Kidney epithelial cell (primary cell): ENCODE measurements around the gene GPR132. TPM values are rescaled to one million over a fixed set of nuclear protein-coding genes. Genes with fewer than 3 reads are reported as not detected.

Experiments used
- DNase-seq: peaks from one replicate; pipeline ENCODE4 v3.0.0-alpha.2; 2010; ENCODE audit warnings: low read depth
- H3K27me3 ChIP-seq: 2 replicates; pipeline ENCODE4 v1.6.0; 2011; ENCODE audit warnings: low read length; ENCODE audit not compliant: control insufficient read depth, insufficient read depth
- H3K36me3 ChIP-seq: 2 replicates; pipeline ENCODE4 v1.5.1; 2011; ENCODE audit warnings: low read length; ENCODE audit not compliant: control insufficient read depth, insufficient read depth
- H3K4me3 ChIP-seq: 2 replicates; pipeline ENCODE4 v1.5.1; 2011; ENCODE audit warnings: low read depth, mild to moderate bottlenecking, control low read depth, low read length
- total RNA-seq: library from RNA; depleted of rRNA; stranded (reverse); fragments of >200 nt; gene quantifications from 2 replicates; pipeline ENCODE4 v1.2.3, GENCODE V29; 2015
- TF ChIP-seq, protein P1 (sequence below): IDR thresholded peaks from 2 replicates; pipeline ENCODE4 v1.5.1; 2011; ENCODE audit warnings: mild to moderate bottlenecking, moderate library complexity, low read length, control low read depth, inconsistent platforms; ENCODE audit not compliant: insufficient read depth, poor library complexity, severe bottlenecking

Gene GPR132
- total RNA-seq, 1 donor from 2014 or later = 1.7 TPM

DNA sequence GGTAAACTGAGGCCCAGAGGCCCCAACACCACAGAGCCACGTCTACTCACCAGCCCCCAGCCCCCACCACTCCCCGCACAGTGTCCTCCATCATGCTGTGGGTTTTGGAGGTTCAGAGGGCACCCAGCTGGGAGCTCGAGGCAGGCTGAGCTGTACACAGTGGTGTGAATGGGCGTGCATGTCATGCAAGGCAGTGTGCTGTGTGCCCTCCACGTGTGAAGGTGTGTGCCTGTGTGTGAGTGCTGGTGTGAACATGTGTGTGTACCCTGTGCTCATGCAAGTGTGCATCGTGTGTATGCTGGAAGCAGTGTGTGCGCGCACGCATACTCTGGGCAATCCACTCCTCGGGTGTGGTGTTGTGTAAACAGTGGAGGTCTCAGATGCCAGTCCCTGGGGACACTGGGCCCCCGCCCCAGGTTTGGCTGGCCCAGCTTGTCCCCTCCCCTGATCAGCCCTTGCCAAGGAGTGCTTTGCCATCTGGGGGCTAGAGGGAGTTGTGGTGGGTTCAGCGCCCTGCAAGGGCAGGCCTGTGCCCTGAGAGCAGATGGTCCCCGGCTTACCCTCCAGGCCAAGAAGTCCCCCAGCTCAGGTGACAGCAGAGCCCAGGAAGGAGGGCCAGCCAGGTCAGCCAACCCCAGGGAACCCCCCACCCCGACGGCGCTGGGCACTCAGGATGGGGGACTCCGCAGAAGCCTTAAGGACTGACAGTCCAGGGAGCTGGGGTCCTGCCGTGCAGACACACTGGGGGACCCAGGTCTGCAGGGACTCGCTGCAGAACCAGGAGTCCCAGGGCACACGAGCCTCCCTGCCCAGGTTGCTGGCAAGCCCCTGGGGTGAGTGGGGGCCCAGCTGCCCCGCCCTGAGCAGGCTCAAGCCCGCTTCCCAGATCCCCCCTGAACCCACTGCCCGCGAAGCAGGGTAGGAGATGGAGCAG, 23.8 kb upstream of the GPR132 start:
- DNase-seq = no peak

DNA sequence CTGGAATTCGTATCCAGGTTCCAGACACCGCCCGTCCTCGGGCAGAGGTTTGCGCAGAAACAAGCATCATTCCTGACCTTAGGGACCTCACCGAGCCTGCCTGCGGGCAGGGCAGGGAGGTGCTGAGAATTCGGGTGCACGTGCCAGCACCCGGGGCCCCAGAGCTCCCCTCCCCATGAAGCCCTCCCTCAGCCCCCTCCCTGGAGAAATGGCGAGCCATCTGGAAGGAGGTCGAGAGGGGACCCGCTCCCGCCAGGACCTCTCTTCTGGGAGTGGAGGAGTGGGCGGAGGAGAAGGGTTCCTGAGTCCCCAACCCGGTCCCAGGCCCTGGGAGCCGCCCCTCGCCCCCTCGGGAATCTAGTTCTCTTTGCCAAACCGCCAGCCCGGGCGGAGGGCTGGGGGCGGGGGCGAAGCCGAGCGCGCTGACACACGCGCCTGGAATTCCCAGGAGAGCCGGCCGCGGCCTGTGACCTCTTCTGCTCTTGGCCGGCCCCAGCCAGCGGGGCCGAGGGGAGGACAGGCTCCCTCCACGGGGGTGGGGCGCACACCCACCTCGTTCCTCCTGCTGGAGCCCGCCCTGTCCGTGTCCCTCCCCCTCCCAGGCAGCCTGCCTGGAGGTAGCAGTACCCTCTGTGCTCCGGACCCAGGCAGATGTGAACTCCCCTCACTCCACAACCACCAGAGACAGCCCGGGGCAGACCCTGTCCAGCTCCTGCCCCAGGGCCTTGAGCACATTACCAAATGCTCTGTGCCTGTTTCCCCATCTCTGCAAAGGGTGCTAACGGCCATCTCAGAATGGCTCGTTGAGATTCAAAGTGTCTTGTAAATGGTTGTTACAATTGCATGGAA, 23.0 kb upstream of the GPR132 start:
- H3K27me3 ChIP-seq = no peaks in the 10 kb centered on the region
- TF ChIP-seq, protein P1, sequence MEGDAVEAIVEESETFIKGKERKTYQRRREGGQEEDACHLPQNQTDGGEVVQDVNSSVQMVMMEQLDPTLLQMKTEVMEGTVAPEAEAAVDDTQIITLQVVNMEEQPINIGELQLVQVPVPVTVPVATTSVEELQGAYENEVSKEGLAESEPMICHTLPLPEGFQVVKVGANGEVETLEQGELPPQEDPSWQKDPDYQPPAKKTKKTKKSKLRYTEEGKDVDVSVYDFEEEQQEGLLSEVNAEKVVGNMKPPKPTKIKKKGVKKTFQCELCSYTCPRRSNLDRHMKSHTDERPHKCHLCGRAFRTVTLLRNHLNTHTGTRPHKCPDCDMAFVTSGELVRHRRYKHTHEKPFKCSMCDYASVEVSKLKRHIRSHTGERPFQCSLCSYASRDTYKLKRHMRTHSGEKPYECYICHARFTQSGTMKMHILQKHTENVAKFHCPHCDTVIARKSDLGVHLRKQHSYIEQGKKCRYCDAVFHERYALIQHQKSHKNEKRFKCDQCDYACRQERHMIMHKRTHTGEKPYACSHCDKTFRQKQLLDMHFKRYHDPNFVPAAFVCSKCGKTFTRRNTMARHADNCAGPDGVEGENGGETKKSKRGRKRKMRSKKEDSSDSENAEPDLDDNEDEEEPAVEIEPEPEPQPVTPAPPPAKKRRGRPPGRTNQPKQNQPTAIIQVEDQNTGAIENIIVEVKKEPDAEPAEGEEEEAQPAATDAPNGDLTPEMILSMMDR = no peak
- H3K36me3 ChIP-seq = no peaks in the 10 kb centered on the region
- no peak overlapping the region for H3K4me3 ChIP-seq
- DNase-seq = no peak

More for the DNA sequence above, 23.8 kb upstream of the GPR132 start:
- Histone ChIP-seq H3K36me3 (no peaks in the 10 kb centered on the region), H3K4me3 (no peak overlapping the region), H3K27me3 (no peaks in the 10 kb centered on the region)
- TF ChIP-seq, protein P1 = no peak

DNA sequence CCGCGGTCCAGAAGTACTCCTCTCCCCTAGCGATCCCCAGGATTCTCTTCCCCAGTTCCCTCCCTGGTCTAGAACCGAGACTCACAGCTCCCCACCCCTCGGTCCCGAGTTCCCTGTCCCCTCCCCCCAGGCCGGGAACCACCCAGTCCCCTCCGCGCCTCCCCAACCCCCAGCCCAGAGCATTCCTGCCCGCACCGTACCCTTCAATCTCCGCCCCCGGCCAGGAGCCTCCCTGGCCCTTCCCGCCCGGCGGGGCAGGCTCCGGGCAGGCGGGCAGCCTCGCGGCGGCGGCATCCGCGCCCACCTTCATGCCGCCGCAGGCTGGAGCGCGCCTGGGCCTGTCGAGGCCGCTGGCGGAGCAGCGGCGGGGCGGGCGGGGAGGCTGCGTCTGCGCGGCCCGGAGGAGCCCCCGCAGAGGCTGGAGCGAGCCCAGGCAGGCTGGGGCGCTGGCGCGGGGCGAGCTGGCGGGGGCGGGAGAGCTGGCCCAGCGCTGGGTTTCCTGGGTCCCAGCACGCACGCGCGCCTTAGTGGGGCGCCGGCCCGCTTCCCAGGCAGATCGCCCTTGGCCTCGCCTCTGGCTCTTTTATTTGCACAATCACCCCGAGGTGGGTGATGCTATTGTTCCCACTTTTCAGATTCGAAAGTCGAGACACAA, 22.2 kb upstream of the GPR132 start:
- TF ChIP-seq, protein P1 = no peak
- no peak for DNase-seq
- H3K4me3 ChIP-seq = peak overlapping the region; percentile 53

DNA sequence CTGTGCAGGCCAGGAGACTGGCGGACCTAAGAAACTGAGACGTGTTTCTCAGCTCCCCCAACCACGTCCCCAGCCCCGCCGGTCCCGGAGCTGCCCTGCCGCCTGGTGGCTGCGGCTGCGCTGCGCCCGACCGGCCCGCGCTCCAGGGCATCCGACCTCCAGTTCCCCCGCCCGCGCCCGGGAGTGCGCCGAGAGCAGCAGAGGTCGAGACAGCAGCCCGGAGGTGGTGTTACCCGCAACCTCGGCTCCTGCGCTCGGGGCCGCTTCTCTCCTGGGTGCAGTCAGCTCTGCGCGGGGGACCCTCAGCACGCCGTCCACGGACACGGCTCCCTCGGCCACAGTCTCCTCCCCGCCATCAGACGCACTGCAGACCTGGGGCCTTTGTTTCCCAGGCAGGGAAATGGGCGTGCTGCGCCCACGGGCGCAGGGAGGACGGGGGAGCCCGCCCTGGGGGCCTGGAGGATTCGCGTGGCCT, 21.6 kb upstream of the GPR132 start:
- no peak for DNase-seq
- H3K4me3 ChIP-seq = peak overlapping the region; percentile 53
- TF ChIP-seq, protein P1 = peak; percentile 42
- H3K36me3 ChIP-seq = no peaks in the 10 kb centered on the region
- H3K27me3 ChIP-seq = no peaks in the 10 kb centered on the region

More for the DNA sequence above, 22.2 kb upstream of the GPR132 start:
- Histone ChIP-seq H3K27me3 (no peaks in the 10 kb centered on the region), H3K36me3 (no peaks in the 10 kb centered on the region)

DNA sequence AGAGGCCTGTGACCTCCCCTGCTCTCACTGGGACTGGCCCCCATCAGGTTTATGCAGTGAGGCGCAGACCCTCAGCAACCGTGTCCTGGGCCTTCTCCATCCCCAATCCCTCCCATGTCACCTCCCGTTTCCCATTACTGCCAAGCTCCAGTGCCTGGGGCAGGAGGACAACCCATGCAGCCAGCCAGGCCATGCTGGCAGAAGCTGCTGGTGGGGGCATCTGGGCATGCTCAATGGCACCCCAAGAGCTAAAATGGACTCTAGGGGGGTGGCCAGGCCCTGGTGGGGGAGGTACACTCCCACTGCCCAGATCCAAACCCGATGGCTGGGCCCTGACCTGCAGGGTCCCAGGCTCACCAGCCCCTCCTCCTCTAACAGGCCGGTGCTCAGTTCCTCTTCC, 20.5 kb upstream of the GPR132 start:
- Histone ChIP-seq H3K4me3 (no peak overlapping the region), H3K27me3 (no peaks in the 10 kb centered on the region), H3K36me3 (no peaks in the 10 kb centered on the region)
- TF ChIP-seq, protein P1 = no peak
- DNase-seq = no peak
